ENCODE measurements around the gene PSEN1. TPM values are rescaled to one million over a fixed set of nuclear protein-coding genes. Genes with fewer than 3 reads are reported as not detected.
A peak's percentile ranks its signal among the peaks of the same experiment; 100 is the strongest.
"Not testable (repeated sequence)": the region's sequence is repeated elsewhere in the genome, so short reads cannot be mapped to it uniquely, and the experiment has no call there.

Gene PSEN1
- total RNA-seq, 1 donor, result 79.6 TPM

DNA sequence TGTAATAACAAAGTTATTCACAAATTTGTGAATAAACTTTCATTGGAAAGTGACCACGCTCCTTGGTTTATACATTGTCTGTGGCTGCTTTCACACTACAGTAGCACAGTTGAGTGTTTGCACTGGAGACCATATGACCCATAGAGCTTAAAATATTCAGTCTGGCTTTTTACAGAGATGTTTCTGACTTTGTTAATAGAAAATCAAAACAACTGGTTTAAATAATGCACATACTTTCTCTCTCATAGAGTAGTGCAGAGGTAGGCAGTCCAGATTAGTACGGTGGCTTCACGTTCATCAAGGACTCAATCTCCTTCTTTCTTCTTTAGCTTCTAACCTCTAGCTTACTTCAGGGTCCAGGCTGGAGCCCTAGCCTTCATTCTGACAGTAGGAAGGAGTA lies 36.2 kb downstream of the PSEN1 start:
- Histone ChIP-seq H3K27me3 (ENCODE audit: insufficient read depth, low read length) (no peaks in the 10 kb centered on the region), H4K20me1 (ENCODE audit: insufficient read depth, low read length) (peaks cover 3% of the 10 kb centered on the region), H3K4me2 (ENCODE audit: insufficient read depth, low read length) (no peak overlapping the region), H3K9me3 (ENCODE audit: low read depth, low read length) (no peaks in the 10 kb centered on the region), H3K79me2 (ENCODE audit: insufficient read depth, low read length) (no peaks in the 10 kb centered on the region), H2AFZ (ENCODE audit: low read length) (no peak overlapping the region), H3K4me3 (ENCODE audit: insufficient read depth, low read length) (no peak overlapping the region), H3K36me3 (ENCODE audit: insufficient read depth, low read length) (peaks cover 55% of the 10 kb centered on the region), H3K27ac (ENCODE audit: low read depth, low read length) (no peak overlapping the region), H3K4me1 (ENCODE audit: insufficient read depth, low read length) (no peaks in the 10 kb centered on the region)
- TF ChIP-seq, protein P1, sequence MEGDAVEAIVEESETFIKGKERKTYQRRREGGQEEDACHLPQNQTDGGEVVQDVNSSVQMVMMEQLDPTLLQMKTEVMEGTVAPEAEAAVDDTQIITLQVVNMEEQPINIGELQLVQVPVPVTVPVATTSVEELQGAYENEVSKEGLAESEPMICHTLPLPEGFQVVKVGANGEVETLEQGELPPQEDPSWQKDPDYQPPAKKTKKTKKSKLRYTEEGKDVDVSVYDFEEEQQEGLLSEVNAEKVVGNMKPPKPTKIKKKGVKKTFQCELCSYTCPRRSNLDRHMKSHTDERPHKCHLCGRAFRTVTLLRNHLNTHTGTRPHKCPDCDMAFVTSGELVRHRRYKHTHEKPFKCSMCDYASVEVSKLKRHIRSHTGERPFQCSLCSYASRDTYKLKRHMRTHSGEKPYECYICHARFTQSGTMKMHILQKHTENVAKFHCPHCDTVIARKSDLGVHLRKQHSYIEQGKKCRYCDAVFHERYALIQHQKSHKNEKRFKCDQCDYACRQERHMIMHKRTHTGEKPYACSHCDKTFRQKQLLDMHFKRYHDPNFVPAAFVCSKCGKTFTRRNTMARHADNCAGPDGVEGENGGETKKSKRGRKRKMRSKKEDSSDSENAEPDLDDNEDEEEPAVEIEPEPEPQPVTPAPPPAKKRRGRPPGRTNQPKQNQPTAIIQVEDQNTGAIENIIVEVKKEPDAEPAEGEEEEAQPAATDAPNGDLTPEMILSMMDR (IDR thresholded peaks at IDR 0.05; ENCODE audit: extremely low read depth, low read depth, low read length), result no peak
- no peak for DNase-seq (ENCODE audit: insufficient read length, low spot score, missing footprints)

DNA sequence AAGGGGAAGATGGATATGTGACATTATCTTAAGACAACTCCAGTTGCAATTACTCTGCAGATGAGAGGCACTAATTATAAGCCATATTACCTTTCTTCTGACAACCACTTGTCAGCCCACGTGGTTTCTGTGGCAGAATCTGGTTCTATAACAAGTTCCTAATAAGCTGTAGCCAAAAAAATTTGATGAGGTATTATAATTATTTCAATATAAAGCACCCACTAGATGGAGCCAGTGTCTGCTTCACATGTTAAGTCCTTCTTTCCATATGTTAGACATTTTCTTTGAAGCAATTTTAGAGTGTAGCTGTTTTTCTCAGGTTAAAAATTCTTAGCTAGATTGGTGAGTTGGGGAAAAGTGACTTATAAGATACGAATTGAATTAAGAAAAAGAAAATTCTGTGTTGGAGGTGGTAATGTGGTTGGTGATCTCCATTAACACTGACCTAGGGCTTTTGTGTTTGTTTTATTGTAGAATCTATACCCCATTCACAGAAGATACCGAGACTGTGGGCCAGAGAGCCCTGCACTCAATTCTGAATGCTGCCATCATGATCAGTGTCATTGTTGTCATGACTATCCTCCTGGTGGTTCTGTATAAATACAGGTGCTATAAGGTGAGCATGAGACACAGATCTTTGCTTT lies 36.9 kb downstream of the PSEN1 start:
- TF ChIP-seq, protein P1 (IDR thresholded peaks at IDR 0.05; ENCODE audit: extremely low read depth, low read depth, low read length), result peak; percentile 65
- Histone ChIP-seq H3K4me2 (ENCODE audit: insufficient read depth, low read length) (no peak overlapping the region), H3K27ac (ENCODE audit: low read depth, low read length) (no peak overlapping the region), H3K79me2 (ENCODE audit: insufficient read depth, low read length) (no peaks in the 10 kb centered on the region), H3K9me3 (ENCODE audit: low read depth, low read length) (no peaks in the 10 kb centered on the region), H4K20me1 (ENCODE audit: insufficient read depth, low read length) (peaks cover 3% of the 10 kb centered on the region), H3K4me3 (ENCODE audit: insufficient read depth, low read length) (no peak overlapping the region), H3K4me1 (ENCODE audit: insufficient read depth, low read length) (no peaks in the 10 kb centered on the region), H3K27me3 (ENCODE audit: insufficient read depth, low read length) (no peaks in the 10 kb centered on the region), H3K36me3 (ENCODE audit: insufficient read depth, low read length) (peaks cover 54% of the 10 kb centered on the region), H2AFZ (ENCODE audit: low read length) (no peak overlapping the region)
- DNase-seq (ENCODE audit: insufficient read length, low spot score, missing footprints), result no peak

- TF ChIP-seq, protein P1 (IDR thresholded peaks at IDR 0.05; ENCODE audit: extremely low read depth, low read depth, low read length), result no peak
- no peaks in the 10 kb centered on the region for H3K27me3 ChIP-seq (ENCODE audit: insufficient read depth, low read length)
- H3K27ac ChIP-seq (ENCODE audit: low read depth, low read length), result no peak overlapping the region
- H3K4me2 ChIP-seq (ENCODE audit: insufficient read depth, low read length), result no peak overlapping the region
- DNase-seq (ENCODE audit: insufficient read length, low spot score, missing footprints), result no peak
- no peaks in the 10 kb centered on the region for H3K79me2 ChIP-seq (ENCODE audit: insufficient read depth, low read length)
- peaks cover 20% of the 10 kb centered on the region for H3K4me1 ChIP-seq (ENCODE audit: insufficient read depth, low read length)
- H3K9me3 ChIP-seq (ENCODE audit: low read depth, low read length), result no peaks in the 10 kb centered on the region
- H2AFZ ChIP-seq (ENCODE audit: low read length), result no peak overlapping the region
- H4K20me1 ChIP-seq (ENCODE audit: insufficient read depth, low read length), result peaks cover 3% of the 10 kb centered on the region
- H3K4me3 ChIP-seq (ENCODE audit: insufficient read depth, low read length), result no peak overlapping the region
- peaks cover 29% of the 10 kb centered on the region for H3K36me3 ChIP-seq (ENCODE audit: insufficient read depth, low read length)
Measured at GRCh38 chr14:73176685-73177084, 40.4 kb downstream of the PSEN1 start.

DNA sequence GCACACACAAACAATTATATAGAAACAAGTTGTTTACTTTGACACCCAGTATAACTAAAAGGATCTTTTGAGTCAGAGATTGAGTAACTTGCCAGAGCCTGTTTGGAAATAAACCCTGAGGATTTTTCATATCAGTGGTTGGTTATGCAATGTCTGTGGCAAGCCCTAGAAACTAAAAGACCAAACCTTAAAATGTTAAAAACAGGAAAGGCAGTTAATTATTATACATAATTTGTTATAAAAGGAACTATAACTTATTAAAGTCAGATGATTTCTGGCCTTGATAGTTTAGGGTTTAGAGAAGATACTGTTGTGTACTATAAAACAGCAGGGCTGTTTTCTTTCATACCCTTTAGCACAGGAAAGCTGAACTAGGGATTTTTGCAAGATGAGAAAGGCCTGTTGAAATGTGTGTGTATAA lies 44.1 kb downstream of the PSEN1 start:
- peak; percentile 90 for DNase-seq (ENCODE audit: insufficient read length, low spot score, missing footprints)
- no peaks in the 10 kb centered on the region for H3K9me3 ChIP-seq (ENCODE audit: low read depth, low read length)
- no peaks in the 10 kb centered on the region for H4K20me1 ChIP-seq (ENCODE audit: insufficient read depth, low read length)
- H3K4me1 ChIP-seq (ENCODE audit: insufficient read depth, low read length), result peaks cover 20% of the 10 kb centered on the region
- H3K4me3 ChIP-seq (ENCODE audit: insufficient read depth, low read length), result no peak overlapping the region
- no peak overlapping the region for H2AFZ ChIP-seq (ENCODE audit: low read length)
- no peaks in the 10 kb centered on the region for H3K79me2 ChIP-seq (ENCODE audit: insufficient read depth, low read length)
- peak overlapping the region; percentile 24 for H3K27ac ChIP-seq (ENCODE audit: low read depth, low read length)
- TF ChIP-seq, protein P1 (IDR thresholded peaks at IDR 0.05; ENCODE audit: extremely low read depth, low read depth, low read length), result no peak
- H3K36me3 ChIP-seq (ENCODE audit: insufficient read depth, low read length), result no peaks in the 10 kb centered on the region
- H3K27me3 ChIP-seq (ENCODE audit: insufficient read depth, low read length), result no peaks in the 10 kb centered on the region
- H3K4me2 ChIP-seq (ENCODE audit: insufficient read depth, low read length), result peak overlapping the region; percentile 4

DNA sequence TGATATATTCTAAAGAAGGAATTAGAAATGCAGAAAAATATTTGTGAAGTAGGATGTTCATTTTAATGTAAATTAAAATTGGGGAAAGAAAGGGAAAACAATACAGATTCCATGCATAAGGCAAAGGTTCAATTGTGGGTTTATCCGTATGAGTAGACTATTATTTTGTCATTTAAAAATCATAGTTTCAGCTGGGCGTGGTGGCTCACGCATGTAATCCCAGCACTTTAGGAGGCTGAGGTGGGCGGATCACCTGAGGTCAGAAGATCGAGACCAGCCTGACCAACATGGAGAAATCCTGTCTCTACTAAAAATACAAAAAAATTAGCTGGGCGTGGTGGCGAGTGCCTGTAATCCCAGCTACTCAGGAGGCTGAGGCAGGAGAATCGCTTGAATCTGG lies 44.7 kb downstream of the PSEN1 start:
- H3K4me3 ChIP-seq (ENCODE audit: insufficient read depth, low read length); H3K27me3 ChIP-seq (ENCODE audit: insufficient read depth, low read length); H4K20me1 ChIP-seq (ENCODE audit: insufficient read depth, low read length); H3K79me2 ChIP-seq (ENCODE audit: insufficient read depth, low read length); H3K36me3 ChIP-seq (ENCODE audit: insufficient read depth, low read length); DNase-seq (ENCODE audit: insufficient read length, low spot score, missing footprints); H2AFZ ChIP-seq (ENCODE audit: low read length); H3K4me2 ChIP-seq (ENCODE audit: insufficient read depth, low read length); H3K9me3 ChIP-seq (ENCODE audit: low read depth, low read length): not testable (repeated sequence)
- peak overlapping the region; percentile 24 for H3K27ac ChIP-seq (ENCODE audit: low read depth, low read length)
- peaks cover 20% of the 10 kb centered on the region for H3K4me1 ChIP-seq (ENCODE audit: insufficient read depth, low read length)

All from osteoblast (primary cell).